Right atrium auricular region (tissue), 2 donors: ENCODE data around the gene GUCY1B1. TPM values are rescaled to one million over a fixed set of nuclear protein-coding genes. Genes with fewer than 3 reads are reported as not detected.

Source experiments
- DNase-seq: peaks from one replicate; pipeline ENCODE4 v3.0.0-alpha.2; 2019; ENCODE audit warnings: low spot score
- H3K27ac ChIP-seq, 2 donors: fragments of 200-600 bp; sonication (generic); 1 replicate in 1 of 2; 2 replicates in 1 of 2; pipeline ENCODE4 v1.5.1; 2016 to 2019
- H3K27me3 ChIP-seq, 2 donors: fragments of 200-600 bp; sonication (generic); one replicate each; pipeline versions ENCODE4 v1.5.1 to v1.6.0; 2017 to 2019
- H3K36me3 ChIP-seq: fragments of 200-600 bp; sonication (generic); one replicate; pipeline ENCODE4 v1.5.1; 2016
- H3K4me1 ChIP-seq, 2 donors: fragments of 200-600 bp; sonication (generic); one replicate each; pipeline versions ENCODE4 v1.5.1 to v1.6.0; 2017 to 2019
- H3K4me3 ChIP-seq, 2 donors: fragments of 200-600 bp; sonication (generic); 1 replicate in 1 of 2; 2 replicates in 1 of 2; pipeline ENCODE4 v1.5.1; 2017 to 2019; ENCODE audit warnings: mild to moderate bottlenecking in 1 of 2, moderate library complexity in 1 of 2
- H3K9me3 ChIP-seq, 2 donors: fragments of 200-600 bp; sonication (generic); one replicate each; pipeline ENCODE4 v1.5.1; 2019
- CTCF ChIP-seq, 2 donors: fragments of 200-600 bp; sonication (generic); IDR thresholded peaks; one replicate each; pipeline ENCODE4 v1.5.1; 2019; ENCODE audit warnings: antibody characterized with exemption in 2 of 2
- total RNA-seq, 2 donors: library from RNA; depleted of rRNA; stranded (reverse); fragments of >200 nt; gene quantifications; one replicate each; pipeline ENCODE4 v1.1.0, GENCODE V29; 2016

Gene GUCY1B1
- total RNA-seq, 2 donors from 2014 or later = 11.3 to 15.0 TPM

- H3K4me1 ChIP-seq = no peaks in the 10 kb centered on the region
- H3K27ac ChIP-seq = no peak overlapping the region
- H3K36me3 ChIP-seq = no peaks in the 10 kb centered on the region
- H3K27me3 ChIP-seq = no peaks in the 10 kb centered on the region
- no peak overlapping the region for H3K4me3 ChIP-seq
- H3K9me3 ChIP-seq = no peaks in the 10 kb centered on the region
- DNase-seq = no peak
- TF ChIP-seq CTCF (IDR thresholded peaks at IDR 0.05) = no peak
Observed at GRCh38 chr4:155751569-155751968, 7.3 kb upstream of the GUCY1B1 start.

GRCh38 chr4:155757745-155758265 lies 1.0 kb upstream of the GUCY1B1 start:
- peaks cover 0 to 9% of the 10 kb centered on the region in 2 donors for H3K4me1 ChIP-seq
- H3K4me3 ChIP-seq = no peak overlapping the region
- no peak for TF ChIP-seq CTCF (IDR thresholded peaks at IDR 0.05)
- H3K27me3 ChIP-seq = no peaks in the 10 kb centered on the region
- peak overlapping the region in 1 of 2 donors; percentile 95 for H3K27ac ChIP-seq
- no peaks in the 10 kb centered on the region for H3K9me3 ChIP-seq
- no peak for DNase-seq
- no peaks in the 10 kb centered on the region for H3K36me3 ChIP-seq

- peaks cover 0 to 9% of the 10 kb centered on the region in 2 donors for H3K4me1 ChIP-seq
- peak in 1 of 2 donors; percentile 11 for TF ChIP-seq CTCF (IDR thresholded peaks at IDR 0.05)
- no peaks in the 10 kb centered on the region for H3K36me3 ChIP-seq
- H3K27me3 ChIP-seq = no peaks in the 10 kb centered on the region
- peak; percentile 60 for DNase-seq
- no peaks in the 10 kb centered on the region for H3K9me3 ChIP-seq
- peak overlapping the region; percentile 85 to 87 for H3K4me3 ChIP-seq
- H3K27ac ChIP-seq = peak overlapping the region; percentile 88 to 95
Observed at GRCh38 chr4:155759372-155760252, 791 bp downstream of the GUCY1B1 start.

- Histone ChIP-seq H3K27me3 (no peaks in the 10 kb centered on the region), H3K9me3 (no peaks in the 10 kb centered on the region), H3K4me1 (peaks cover 0 to 9% of the 10 kb centered on the region in 2 donors), H3K27ac (no peak overlapping the region), H3K4me3 (no peak overlapping the region), H3K36me3 (no peaks in the 10 kb centered on the region)
- DNase-seq = no peak
- TF ChIP-seq CTCF (IDR thresholded peaks at IDR 0.05) = no peak
Observed at GRCh38 chr4:155761047-155761446, 2.2 kb downstream of the GUCY1B1 start.

GRCh38 chr4:155761916-155762315 lies 3.1 kb downstream of the GUCY1B1 start:
- Histone ChIP-seq H3K4me1 (peaks cover 0 to 9% of the 10 kb centered on the region in 2 donors), H3K9me3 (no peaks in the 10 kb centered on the region), H3K36me3 (no peaks in the 10 kb centered on the region), H3K27me3 (no peaks in the 10 kb centered on the region), H3K4me3 (no peak overlapping the region), H3K27ac (no peak overlapping the region)
- no peak for TF ChIP-seq CTCF (IDR thresholded peaks at IDR 0.05)
- no peak for DNase-seq
